HG03135 (cell line): ENCODE results near the gene NPIPB5.
"Not testable (repeated sequence)": the region's sequence is repeated elsewhere in the genome, so short reads cannot be mapped to it uniquely, and the experiment has no call there.

ENCODE experiments used
- ATAC-seq: cut with Tn5 transposase; IDR thresholded peaks from one replicate; pipeline ENCODE4 v1.9.1; 2021; ENCODE audit warnings: mild to moderate bottlenecking, moderate library complexity; ENCODE audit not compliant: unreplicated experiment

The NPIPB5 gene

GRCh38 chr16:22510591-22510990 is at the start of gene NPIPB5:
Gene NPIPB5, plus strand, starts transcription at chr16:22510891. Its CDS starts 2,911 bp downstream, at chr16:22513802.
- not testable (repeated sequence) for ATAC-seq

- ATAC-seq = not testable (repeated sequence)
Measured at GRCh38 chr16:22468846-22469245, 41.8 kb upstream of the NPIPB5 start.

GRCh38 chr16:22537996-22538395 is 27.3 kb downstream of the NPIPB5 start:
- ATAC-seq = not testable (repeated sequence)

GRCh38 chr16:22544809-22545208 is 34.1 kb downstream of the NPIPB5 start:
- ATAC-seq = not testable (repeated sequence)

GRCh38 chr16:22546630-22547029 is 35.9 kb downstream of the NPIPB5 start:
- ATAC-seq = not testable (repeated sequence)

GRCh38 chr16:22547170-22547765 is 36.6 kb downstream of the NPIPB5 start:
- not testable (repeated sequence) for ATAC-seq

GRCh38 chr16:22549853-22550252 is 39.2 kb downstream of the NPIPB5 start:
- ATAC-seq = not testable (repeated sequence)

- ATAC-seq = not testable (repeated sequence)
Measured at GRCh38 chr16:22551143-22551542, 40.5 kb downstream of the NPIPB5 start.

- ATAC-seq = not testable (repeated sequence)
Measured at GRCh38 chr16:22551651-22552050, 41.0 kb downstream of the NPIPB5 start.

GRCh38 chr16:22556759-22557158 is 46.1 kb downstream of the NPIPB5 start:
- ATAC-seq = not testable (repeated sequence)
